MM.1S (cell line): Measurements from ENCODE around the gene CBFA2T3.
"Not testable (repeated sequence)": the region's sequence is repeated elsewhere in the genome, so short reads cannot be mapped to it uniquely, and the experiment has no call there.

Experiments used
- DNase-seq: peaks from one replicate; pipeline ENCODE4 v3.0.0-alpha.2; 2015
- H2AFZ ChIP-seq: fragments of 300-600 bp; sonication (generic); 2 replicates; pipeline ENCODE4 v1.6.0; 2016; ENCODE audit warnings: antibody characterized with exemption, low read length
- H3F3A ChIP-seq: fragments of 300-600 bp; sonication (generic); 2 replicates; pipeline ENCODE4 v1.6.1; 2016; ENCODE audit warnings: mild to moderate bottlenecking, antibody characterized with exemption, low read length, moderate library complexity, mixed read lengths; ENCODE audit not compliant: insufficient read depth
- H3K27ac ChIP-seq: fragments of 300-600 bp; sonication (generic); 2 replicates; pipeline ENCODE4 v1.5.1; 2016; ENCODE audit warnings: mild to moderate bottlenecking, low read length
- H3K27me3 ChIP-seq: fragments of 300-600 bp; sonication (generic); replicated peaks from 2 replicates; pipeline ENCODE4 v1.6.0; 2016; ENCODE audit warnings: low read length; ENCODE audit not compliant: insufficient read depth
- H3K36me3 ChIP-seq: fragments of 300-600 bp; sonication (generic); replicated peaks from 2 replicates; pipeline ENCODE4 v1.6.1; 2016; ENCODE audit warnings: mild to moderate bottlenecking, low read length, mixed read lengths; ENCODE audit not compliant: insufficient read depth
- H3K4me1 ChIP-seq: fragments of 300-600 bp; sonication (generic); 2 replicates; pipeline ENCODE4 v1.6.1; 2016; ENCODE audit warnings: low read length, mixed read lengths
- H3K4me2 ChIP-seq: fragments of 300-600 bp; sonication (generic); 2 replicates; pipeline ENCODE4 v1.6.0; 2016; ENCODE audit warnings: low read depth, low read length
- H3K4me3 ChIP-seq: fragments of 300-600 bp; sonication (generic); 2 replicates; pipeline ENCODE4 v1.5.1; 2016; ENCODE audit warnings: low read length, mixed read lengths
- H3K79me2 ChIP-seq: fragments of 300-600 bp; sonication (generic); 2 replicates; pipeline ENCODE4 v1.6.1; 2016; ENCODE audit warnings: mixed run types, low read length, mixed read lengths
- H3K9ac ChIP-seq: fragments of 300-600 bp; sonication (generic); 2 replicates; pipeline ENCODE4 v1.6.1; 2016; ENCODE audit warnings: low read length, mixed read lengths
- H3K9me2 ChIP-seq: fragments of 300-600 bp; sonication (generic); replicated peaks from 2 replicates; pipeline ENCODE4 v1.6.1; 2016; ENCODE audit warnings: mild to moderate bottlenecking, low read length, mixed read lengths; ENCODE audit not compliant: insufficient read depth
- H3K9me3 ChIP-seq: fragments of 300-600 bp; sonication (generic); replicated peaks from 2 replicates; pipeline ENCODE4 v1.6.1; 2016; ENCODE audit warnings: mild to moderate bottlenecking, low read length, mixed read lengths; ENCODE audit not compliant: insufficient read depth
- H4K20me1 ChIP-seq: fragments of 300-600 bp; sonication (generic); 2 replicates; pipeline ENCODE4 v1.6.1; 2016; ENCODE audit warnings: mild to moderate bottlenecking, low read length, moderate library complexity, mixed read lengths; ENCODE audit not compliant: insufficient read depth
- EZH2 ChIP-seq: fragments of 300-600 bp; sonication (generic); optimal IDR thresholded peaks from 2 replicates; pipeline ENCODE3; 2017; ENCODE audit warnings: low read depth, mild to moderate bottlenecking, antibody characterized with exemption, low read length, mixed read lengths
- EZH2phosphoT487 ChIP-seq: fragments of 300-600 bp; sonication (generic); IDR thresholded peaks from 2 replicates; pipeline ENCODE4 v1.6.1; 2018; ENCODE audit warnings: antibody characterized with exemption, low read length
- TF ChIP-seq, protein P1 (sequence below): fragments of 300-600 bp; sonication (generic); IDR thresholded peaks from 2 replicates; pipeline ENCODE4 v1.5.1; 2016; ENCODE audit warnings: antibody characterized with exemption, low read length, mixed read lengths

The CBFA2T3 gene

DNA sequence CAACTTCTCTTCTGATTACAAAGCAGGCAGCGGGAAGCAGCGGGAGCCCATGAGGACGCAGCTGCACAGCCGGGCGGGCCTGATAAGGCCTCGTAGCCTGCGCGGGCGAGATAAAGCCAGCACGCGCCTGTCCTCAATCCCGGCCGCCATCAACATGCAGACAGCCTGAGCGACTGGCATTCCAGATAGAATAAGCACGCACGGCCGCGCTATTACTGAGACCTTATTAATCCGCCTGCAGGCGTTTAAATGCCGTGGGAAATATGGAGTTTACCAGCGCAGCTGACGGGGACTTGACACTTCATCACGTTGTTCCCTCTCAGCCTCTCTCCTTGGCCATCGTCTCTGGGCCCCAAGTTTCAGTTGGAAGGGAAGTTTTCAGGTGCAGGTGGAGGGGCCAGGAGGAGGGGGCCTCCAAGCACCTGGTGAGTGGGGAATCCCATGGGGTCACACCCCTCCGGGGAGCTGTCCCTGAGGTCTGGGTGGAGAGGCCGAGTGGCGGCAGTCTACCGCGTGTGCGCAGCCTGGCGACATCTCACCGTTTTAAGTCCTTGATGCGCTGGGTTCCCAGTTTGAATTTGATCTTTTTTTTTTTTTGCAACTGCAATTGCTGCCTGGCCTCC, 27.3 kb upstream of the CBFA2T3 start:
- H2AFZ ChIP-seq: no peak overlapping the region
- no peaks in the 10 kb centered on the region for H3K4me1 ChIP-seq
- H3K4me3 ChIP-seq: no peak overlapping the region
- H3K9me2 ChIP-seq: no peaks in the 10 kb centered on the region
- H3K79me2 ChIP-seq: no peaks in the 10 kb centered on the region
- no peaks in the 10 kb centered on the region for H3F3A ChIP-seq
- TF ChIP-seq, protein P1, sequence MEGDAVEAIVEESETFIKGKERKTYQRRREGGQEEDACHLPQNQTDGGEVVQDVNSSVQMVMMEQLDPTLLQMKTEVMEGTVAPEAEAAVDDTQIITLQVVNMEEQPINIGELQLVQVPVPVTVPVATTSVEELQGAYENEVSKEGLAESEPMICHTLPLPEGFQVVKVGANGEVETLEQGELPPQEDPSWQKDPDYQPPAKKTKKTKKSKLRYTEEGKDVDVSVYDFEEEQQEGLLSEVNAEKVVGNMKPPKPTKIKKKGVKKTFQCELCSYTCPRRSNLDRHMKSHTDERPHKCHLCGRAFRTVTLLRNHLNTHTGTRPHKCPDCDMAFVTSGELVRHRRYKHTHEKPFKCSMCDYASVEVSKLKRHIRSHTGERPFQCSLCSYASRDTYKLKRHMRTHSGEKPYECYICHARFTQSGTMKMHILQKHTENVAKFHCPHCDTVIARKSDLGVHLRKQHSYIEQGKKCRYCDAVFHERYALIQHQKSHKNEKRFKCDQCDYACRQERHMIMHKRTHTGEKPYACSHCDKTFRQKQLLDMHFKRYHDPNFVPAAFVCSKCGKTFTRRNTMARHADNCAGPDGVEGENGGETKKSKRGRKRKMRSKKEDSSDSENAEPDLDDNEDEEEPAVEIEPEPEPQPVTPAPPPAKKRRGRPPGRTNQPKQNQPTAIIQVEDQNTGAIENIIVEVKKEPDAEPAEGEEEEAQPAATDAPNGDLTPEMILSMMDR: no peak
- TF ChIP-seq EZH2phosphoT487 (no peak), EZH2 (no peak)
- no peak overlapping the region for H3K27ac ChIP-seq
- no peak for DNase-seq
- no peak overlapping the region for H3K9ac ChIP-seq
- no peaks in the 10 kb centered on the region for H3K36me3 ChIP-seq
- no peak overlapping the region for H3K4me2 ChIP-seq
- no peaks in the 10 kb centered on the region for H4K20me1 ChIP-seq
- H3K27me3 ChIP-seq: peaks cover 43% of the 10 kb centered on the region
- no peaks in the 10 kb centered on the region for H3K9me3 ChIP-seq

DNA sequence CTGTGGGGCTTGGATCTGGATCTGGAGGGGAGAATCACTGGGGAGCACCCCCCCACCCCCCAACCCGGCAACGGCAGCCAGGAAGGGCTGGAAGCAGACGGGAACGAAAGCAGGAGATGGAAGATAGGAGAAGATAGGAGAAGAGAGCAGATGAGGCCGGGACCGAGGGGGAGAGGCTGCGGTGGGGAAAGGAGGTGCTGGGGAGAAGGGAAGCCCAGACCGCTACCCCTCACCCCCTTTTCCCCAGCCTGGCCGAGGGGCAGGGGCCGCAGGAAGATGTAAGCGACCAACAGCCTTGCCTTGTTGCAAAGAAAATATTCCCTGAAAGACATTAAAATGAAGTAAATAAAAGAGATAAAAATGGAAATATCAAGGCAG, 26.8 kb upstream of the CBFA2T3 start:
- TF ChIP-seq EZH2phosphoT487 (no peak), EZH2 (no peak)
- TF ChIP-seq, protein P1: no peak
- DNase-seq: no peak
- Histone ChIP-seq H4K20me1 (no peaks in the 10 kb centered on the region), H3K9me3 (no peaks in the 10 kb centered on the region), H3F3A (no peaks in the 10 kb centered on the region), H3K9ac (no peak overlapping the region), H3K9me2 (no peaks in the 10 kb centered on the region), H3K27ac (no peak overlapping the region), H3K79me2 (no peaks in the 10 kb centered on the region), H3K27me3 (peaks cover 43% of the 10 kb centered on the region), H3K36me3 (no peaks in the 10 kb centered on the region), H3K4me2 (no peak overlapping the region), H2AFZ (no peak overlapping the region), H3K4me1 (no peaks in the 10 kb centered on the region), H3K4me3 (no peak overlapping the region)

DNA sequence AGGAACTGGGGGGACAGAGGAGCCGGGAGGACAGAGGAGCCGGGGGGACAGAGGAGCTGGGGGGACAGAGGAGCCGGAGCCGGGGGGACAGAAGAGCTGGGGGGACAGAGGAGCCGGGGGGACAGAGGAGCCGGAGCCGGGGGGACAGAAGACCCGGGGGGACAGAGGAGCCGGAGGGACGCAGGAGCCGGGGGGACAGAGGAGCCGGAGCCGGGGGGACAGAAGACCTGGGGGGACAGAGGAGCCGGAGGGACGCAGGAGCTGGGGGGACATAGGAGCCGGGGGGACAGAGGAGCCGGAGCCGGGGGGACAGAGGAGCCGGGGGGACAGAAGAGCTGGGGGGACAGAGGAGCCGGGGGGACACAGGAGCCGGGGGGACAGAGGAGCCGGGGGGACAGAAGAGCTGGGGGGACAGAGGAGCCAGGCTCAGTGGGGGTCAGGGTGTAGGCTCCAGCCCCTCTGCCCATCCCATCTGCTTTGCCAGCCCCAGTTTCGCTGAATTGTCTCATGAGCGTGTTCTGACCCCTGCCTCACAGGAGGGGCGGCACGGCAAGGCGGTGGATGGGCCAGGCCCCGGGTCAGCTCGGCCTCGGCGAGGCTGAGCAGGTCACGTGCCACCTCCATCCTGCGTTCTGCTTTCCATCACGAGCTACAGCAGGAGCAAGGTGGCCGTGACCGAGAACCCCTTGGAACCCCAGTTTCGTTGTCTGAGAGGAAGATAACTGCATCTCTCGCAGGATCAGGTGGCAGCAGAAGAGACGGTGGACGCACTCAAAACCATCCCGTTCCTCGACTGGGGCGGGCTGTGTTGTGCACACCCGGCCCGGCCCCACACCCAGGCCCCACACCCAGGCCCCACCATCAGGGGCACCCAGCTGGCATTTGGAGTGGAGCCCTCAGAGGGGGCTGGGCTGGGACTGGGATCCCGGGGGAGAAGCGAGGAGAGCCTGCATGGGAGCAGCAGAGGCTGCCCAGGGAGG, 26.1 kb upstream of the CBFA2T3 start:
- H3K4me1 ChIP-seq: no peaks in the 10 kb centered on the region
- no peaks in the 10 kb centered on the region for H4K20me1 ChIP-seq
- H3F3A ChIP-seq: no peaks in the 10 kb centered on the region
- no peak overlapping the region for H3K4me3 ChIP-seq
- no peaks in the 10 kb centered on the region for H3K9me2 ChIP-seq
- no peak for DNase-seq
- H3K36me3 ChIP-seq: no peaks in the 10 kb centered on the region
- no peak overlapping the region for H3K9ac ChIP-seq
- H3K79me2 ChIP-seq: no peaks in the 10 kb centered on the region
- peaks cover 43% of the 10 kb centered on the region for H3K27me3 ChIP-seq
- TF ChIP-seq EZH2 (no peak), EZH2phosphoT487 (no peak)
- TF ChIP-seq, protein P1: no peak
- no peak overlapping the region for H3K27ac ChIP-seq
- no peak overlapping the region for H2AFZ ChIP-seq
- H3K9me3 ChIP-seq: no peaks in the 10 kb centered on the region
- no peak overlapping the region for H3K4me2 ChIP-seq

GRCh38 chr16:89002081-89002480, 25.1 kb upstream of the CBFA2T3 start:
- not testable (repeated sequence) for H3K4me1 ChIP-seq, H3K9ac ChIP-seq, H3K4me3 ChIP-seq, H3K4me2 ChIP-seq, DNase-seq, H3K9me2 ChIP-seq, H3F3A ChIP-seq, H3K27ac ChIP-seq, H3K79me2 ChIP-seq, H3K9me3 ChIP-seq, H3K36me3 ChIP-seq, H4K20me1 ChIP-seq, H2AFZ ChIP-seq
- H3K27me3 ChIP-seq: peaks cover 43% of the 10 kb centered on the region
